ENCODE data around the gene FAT2.
A peak's percentile ranks its signal among the peaks of the same experiment; 100 is the strongest.

Gene FAT2

GRCh38 chr5:151611127-151611775, 20.1 kb upstream of the FAT2 start:
- no peak for DNase-seq

GRCh38 chr5:151608522-151608921, 17.4 kb upstream of the FAT2 start:
- DNase-seq: no peak

GRCh38 chr5:151607304-151607703, 16.2 kb upstream of the FAT2 start:
- no peak for DNase-seq

- no peak for DNase-seq
Observed at GRCh38 chr5:151605559-151605958, 14.4 kb upstream of the FAT2 start.

GRCh38 chr5:151602806-151603205, 11.7 kb upstream of the FAT2 start:
- DNase-seq: no peak

GRCh38 chr5:151601391-151601790, 10.3 kb upstream of the FAT2 start:
- no peak for DNase-seq

- DNase-seq: no peak
Observed at GRCh38 chr5:151600069-151600665, 9.0 kb upstream of the FAT2 start.

- no peak for DNase-seq
Observed at GRCh38 chr5:151598984-151599383, 7.9 kb upstream of the FAT2 start.

- DNase-seq: no peak
Observed at GRCh38 chr5:151598549-151598948, 7.4 kb upstream of the FAT2 start.

- peak; percentile 61 to 78 (median 76) for DNase-seq
Observed at GRCh38 chr5:151597749-151598148, 6.6 kb upstream of the FAT2 start.

GRCh38 chr5:151596828-151597539, 5.9 kb upstream of the FAT2 start:
- no peak for DNase-seq

GRCh38 chr5:151595411-151595826, 4.3 kb upstream of the FAT2 start:
- no peak for DNase-seq

- no peak for DNase-seq
Observed at GRCh38 chr5:151592855-151593408, 1.8 kb upstream of the FAT2 start.

- DNase-seq: peak; percentile 54 to 73 (median 68)
Observed at GRCh38 chr5:151589878-151590570, 1.1 kb downstream of the FAT2 start.

- DNase-seq: peak; percentile 62 to 80 (median 66)
Observed at GRCh38 chr5:151587796-151588555, 3.2 kb downstream of the FAT2 start.

GRCh38 chr5:151585970-151586369, 5.2 kb downstream of the FAT2 start:
- no peak for DNase-seq

- peak in 3 of 4 experiments; percentile 24 to 50 (median 26) for DNase-seq
Observed at GRCh38 chr5:151585344-151585743, 5.8 kb downstream of the FAT2 start.

- no peak for DNase-seq
Observed at GRCh38 chr5:151584057-151584937, 6.8 kb downstream of the FAT2 start.

- no peak for DNase-seq
Observed at GRCh38 chr5:151581812-151582583, 9.1 kb downstream of the FAT2 start.

GRCh38 chr5:151581347-151581746, 9.8 kb downstream of the FAT2 start:
- no peak for DNase-seq
